ENCODE data around the gene YBEY.

Gene YBEY

DNA sequence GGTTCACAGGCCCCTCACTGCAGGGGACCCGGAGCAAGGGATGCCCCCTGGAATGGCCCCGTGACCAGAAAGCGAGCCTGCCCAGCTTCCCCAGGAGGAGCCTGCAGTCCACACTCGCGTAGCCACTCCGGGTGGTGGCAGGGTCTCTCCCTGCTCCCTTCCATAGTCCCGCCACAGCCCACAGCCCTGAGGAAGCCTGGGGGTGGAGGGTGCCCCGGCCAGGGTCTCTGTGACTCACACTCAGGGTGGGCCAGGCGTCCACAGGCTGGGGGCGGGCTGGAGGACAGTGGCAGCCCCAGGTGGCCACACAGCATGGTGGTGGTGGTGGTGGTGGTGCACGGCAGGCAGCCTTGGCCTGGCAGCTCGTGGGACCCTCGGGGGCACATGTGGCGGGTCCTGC lies 15.6 kb downstream of the YBEY start (continued):
- no peak for TF ChIP-seq PPARA (CRISPR knock-in tag; IDR thresholded peaks at IDR 0.05; ENCODE audit: borderline replicate concordance)

DNA sequence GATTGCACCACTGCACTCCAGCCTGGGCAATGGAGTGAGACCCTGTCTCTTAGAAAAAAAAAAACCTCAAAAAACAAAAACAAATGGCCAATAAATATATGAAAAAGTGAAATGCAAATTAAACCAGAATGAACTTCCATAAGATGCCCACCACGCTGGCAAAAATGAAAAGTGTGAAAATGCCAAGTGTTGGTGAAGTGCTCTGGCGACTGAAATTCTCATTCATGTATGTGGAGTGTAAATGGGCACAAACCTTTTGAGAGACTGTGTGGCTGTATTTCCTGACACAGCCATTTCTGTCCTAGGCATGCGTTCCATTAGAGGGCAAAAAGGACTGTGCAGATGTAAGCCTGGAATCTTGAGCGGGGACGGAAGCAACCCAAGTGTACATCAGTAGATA lies 18.3 kb downstream of the YBEY start:
- ATAC-seq: no peak
- TF ChIP-seq ZNF8 (CRISPR knock-in tag; IDR thresholded peaks at IDR 0.05) (no peak), OSR1 (CRISPR knock-in tag; IDR thresholded peaks at IDR 0.05) (no peak), CSDC2 (CRISPR knock-in tag; IDR thresholded peaks at IDR 0.05) (no peak), ZFP3 (CRISPR knock-in tag; IDR thresholded peaks at IDR 0.05) (no peak), ZFP30 (CRISPR knock-in tag; IDR thresholded peaks at IDR 0.05) (no peak), TOX (CRISPR knock-in tag; IDR thresholded peaks at IDR 0.05; ENCODE audit: borderline replicate concordance) (no peak), PPARA (CRISPR knock-in tag; IDR thresholded peaks at IDR 0.05; ENCODE audit: borderline replicate concordance) (no peak), ISL1 (CRISPR knock-in tag; IDR thresholded peaks at IDR 0.05) (no peak), ESRRG (CRISPR knock-in tag; IDR thresholded peaks at IDR 0.05) (no peak), ZNF70 (CRISPR knock-in tag; IDR thresholded peaks at IDR 0.05) (no peak), TCF4 (CRISPR knock-in tag; IDR thresholded peaks at IDR 0.05; ENCODE audit: borderline replicate concordance) (no peak), GLIS3 (CRISPR knock-in tag; IDR thresholded peaks at IDR 0.05) (no peak), ZC3H10 (CRISPR knock-in tag; IDR thresholded peaks at IDR 0.05) (no peak), ZNF565 (CRISPR knock-in tag; conservative IDR thresholded peaks at IDR 0.05; ENCODE audit: low read depth) (no peak), ARNTL (CRISPR knock-in tag; IDR thresholded peaks at IDR 0.05; ENCODE audit: borderline replicate concordance, low read depth) (no peak)
- TF ChIP-seq, protein P1, sequence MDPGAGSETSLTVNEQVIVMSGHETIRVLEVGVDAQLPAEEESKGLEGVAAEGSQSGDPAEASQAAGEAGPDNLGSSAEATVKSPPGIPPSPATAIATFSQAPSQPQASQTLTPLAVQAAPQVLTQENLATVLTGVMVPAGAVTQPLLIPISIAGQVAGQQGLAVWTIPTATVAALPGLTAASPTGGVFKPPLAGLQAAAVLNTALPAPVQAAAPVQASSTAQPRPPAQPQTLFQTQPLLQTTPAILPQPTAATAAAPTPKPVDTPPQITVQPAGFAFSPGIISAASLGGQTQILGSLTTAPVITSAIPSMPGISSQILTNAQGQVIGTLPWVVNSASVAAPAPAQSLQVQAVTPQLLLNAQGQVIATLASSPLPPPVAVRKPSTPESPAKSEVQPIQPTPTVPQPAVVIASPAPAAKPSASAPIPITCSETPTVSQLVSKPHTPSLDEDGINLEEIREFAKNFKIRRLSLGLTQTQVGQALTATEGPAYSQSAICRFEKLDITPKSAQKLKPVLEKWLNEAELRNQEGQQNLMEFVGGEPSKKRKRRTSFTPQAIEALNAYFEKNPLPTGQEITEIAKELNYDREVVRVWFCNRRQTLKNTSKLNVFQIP (CRISPR knock-in tag; IDR thresholded peaks at IDR 0.05; ENCODE audit: borderline replicate concordance, low read depth): no peak
- TF ChIP-seq, protein P2, sequence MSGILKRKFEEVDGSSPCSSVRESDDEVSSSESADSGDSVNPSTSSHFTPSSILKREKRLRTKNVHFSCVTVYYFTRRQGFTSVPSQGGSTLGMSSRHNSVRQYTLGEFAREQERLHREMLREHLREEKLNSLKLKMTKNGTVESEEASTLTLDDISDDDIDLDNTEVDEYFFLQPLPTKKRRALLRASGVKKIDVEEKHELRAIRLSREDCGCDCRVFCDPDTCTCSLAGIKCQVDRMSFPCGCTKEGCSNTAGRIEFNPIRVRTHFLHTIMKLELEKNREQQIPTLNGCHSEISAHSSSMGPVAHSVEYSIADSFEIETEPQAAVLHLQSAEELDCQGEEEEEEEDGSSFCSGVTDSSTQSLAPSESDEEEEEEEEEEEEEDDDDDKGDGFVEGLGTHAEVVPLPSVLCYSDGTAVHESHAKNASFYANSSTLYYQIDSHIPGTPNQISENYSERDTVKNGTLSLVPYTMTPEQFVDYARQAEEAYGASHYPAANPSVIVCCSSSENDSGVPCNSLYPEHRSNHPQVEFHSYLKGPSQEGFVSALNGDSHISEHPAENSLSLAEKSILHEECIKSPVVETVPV (CRISPR knock-in tag; IDR thresholded peaks at IDR 0.05): no peak
- TF ChIP-seq, protein P3, sequence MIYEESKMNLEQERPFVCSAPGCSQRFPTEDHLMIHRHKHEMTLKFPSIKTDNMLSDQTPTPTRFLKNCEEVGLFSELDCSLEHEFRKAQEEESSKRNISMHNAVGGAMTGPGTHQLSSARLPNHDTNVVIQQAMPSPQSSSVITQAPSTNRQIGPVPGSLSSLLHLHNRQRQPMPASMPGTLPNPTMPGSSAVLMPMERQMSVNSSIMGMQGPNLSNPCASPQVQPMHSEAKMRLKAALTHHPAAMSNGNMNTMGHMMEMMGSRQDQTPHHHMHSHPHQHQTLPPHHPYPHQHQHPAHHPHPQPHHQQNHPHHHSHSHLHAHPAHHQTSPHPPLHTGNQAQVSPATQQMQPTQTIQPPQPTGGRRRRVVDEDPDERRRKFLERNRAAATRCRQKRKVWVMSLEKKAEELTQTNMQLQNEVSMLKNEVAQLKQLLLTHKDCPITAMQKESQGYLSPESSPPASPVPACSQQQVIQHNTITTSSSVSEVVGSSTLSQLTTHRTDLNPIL (CRISPR knock-in tag; IDR thresholded peaks at IDR 0.05; ENCODE audit: low read depth): no peak
- TF ChIP-seq, protein P4, sequence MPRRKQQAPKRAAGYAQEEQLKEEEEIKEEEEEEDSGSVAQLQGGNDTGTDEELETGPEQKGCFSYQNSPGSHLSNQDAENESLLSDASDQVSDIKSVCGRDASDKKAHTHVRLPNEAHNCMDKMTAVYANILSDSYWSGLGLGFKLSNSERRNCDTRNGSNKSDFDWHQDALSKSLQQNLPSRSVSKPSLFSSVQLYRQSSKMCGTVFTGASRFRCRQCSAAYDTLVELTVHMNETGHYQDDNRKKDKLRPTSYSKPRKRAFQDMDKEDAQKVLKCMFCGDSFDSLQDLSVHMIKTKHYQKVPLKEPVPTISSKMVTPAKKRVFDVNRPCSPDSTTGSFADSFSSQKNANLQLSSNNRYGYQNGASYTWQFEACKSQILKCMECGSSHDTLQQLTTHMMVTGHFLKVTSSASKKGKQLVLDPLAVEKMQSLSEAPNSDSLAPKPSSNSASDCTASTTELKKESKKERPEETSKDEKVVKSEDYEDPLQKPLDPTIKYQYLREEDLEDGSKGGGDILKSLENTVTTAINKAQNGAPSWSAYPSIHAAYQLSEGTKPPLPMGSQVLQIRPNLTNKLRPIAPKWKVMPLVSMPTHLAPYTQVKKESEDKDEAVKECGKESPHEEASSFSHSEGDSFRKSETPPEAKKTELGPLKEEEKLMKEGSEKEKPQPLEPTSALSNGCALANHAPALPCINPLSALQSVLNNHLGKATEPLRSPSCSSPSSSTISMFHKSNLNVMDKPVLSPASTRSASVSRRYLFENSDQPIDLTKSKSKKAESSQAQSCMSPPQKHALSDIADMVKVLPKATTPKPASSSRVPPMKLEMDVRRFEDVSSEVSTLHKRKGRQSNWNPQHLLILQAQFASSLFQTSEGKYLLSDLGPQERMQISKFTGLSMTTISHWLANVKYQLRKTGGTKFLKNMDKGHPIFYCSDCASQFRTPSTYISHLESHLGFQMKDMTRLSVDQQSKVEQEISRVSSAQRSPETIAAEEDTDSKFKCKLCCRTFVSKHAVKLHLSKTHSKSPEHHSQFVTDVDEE (CRISPR knock-in tag; IDR thresholded peaks at IDR 0.05): no peak

DNA sequence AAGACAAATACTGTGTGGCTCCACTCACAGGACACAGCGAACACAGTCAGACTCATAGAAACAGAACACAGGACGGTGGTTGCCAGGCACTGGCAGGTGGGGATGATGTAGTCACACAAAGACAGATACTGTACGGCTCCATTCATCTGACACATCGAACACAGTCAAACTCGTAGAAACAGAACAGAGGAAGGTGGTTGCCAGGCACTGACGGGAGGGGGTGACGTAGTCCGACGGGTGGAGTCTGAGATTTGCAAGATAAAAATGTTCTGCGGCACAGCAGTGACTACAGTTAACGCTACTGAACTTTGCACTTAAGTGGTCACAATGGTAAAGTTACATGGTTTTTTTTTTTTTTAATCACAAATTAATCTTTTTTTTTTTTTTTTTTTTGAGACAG lies 18.8 kb downstream of the YBEY start:
- no peak for ATAC-seq
- TF ChIP-seq, protein P5, sequence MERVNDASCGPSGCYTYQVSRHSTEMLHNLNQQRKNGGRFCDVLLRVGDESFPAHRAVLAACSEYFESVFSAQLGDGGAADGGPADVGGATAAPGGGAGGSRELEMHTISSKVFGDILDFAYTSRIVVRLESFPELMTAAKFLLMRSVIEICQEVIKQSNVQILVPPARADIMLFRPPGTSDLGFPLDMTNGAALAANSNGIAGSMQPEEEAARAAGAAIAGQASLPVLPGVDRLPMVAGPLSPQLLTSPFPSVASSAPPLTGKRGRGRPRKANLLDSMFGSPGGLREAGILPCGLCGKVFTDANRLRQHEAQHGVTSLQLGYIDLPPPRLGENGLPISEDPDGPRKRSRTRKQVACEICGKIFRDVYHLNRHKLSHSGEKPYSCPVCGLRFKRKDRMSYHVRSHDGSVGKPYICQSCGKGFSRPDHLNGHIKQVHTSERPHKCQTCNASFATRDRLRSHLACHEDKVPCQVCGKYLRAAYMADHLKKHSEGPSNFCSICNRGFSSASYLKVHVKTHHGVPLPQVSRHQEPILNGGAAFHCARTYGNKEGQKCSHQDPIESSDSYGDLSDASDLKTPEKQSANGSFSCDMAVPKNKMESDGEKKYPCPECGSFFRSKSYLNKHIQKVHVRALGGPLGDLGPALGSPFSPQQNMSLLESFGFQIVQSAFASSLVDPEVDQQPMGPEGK (CRISPR knock-in tag; IDR thresholded peaks at IDR 0.05; ENCODE audit: borderline replicate concordance): no peak
- TF ChIP-seq ZNF70 (CRISPR knock-in tag; IDR thresholded peaks at IDR 0.05) (no peak), PPARA (CRISPR knock-in tag; IDR thresholded peaks at IDR 0.05; ENCODE audit: borderline replicate concordance) (no peak), TCF4 (CRISPR knock-in tag; IDR thresholded peaks at IDR 0.05; ENCODE audit: borderline replicate concordance) (no peak), ZFP30 (CRISPR knock-in tag; IDR thresholded peaks at IDR 0.05) (no peak), OSR1 (CRISPR knock-in tag; IDR thresholded peaks at IDR 0.05) (no peak), ZC3H10 (CRISPR knock-in tag; IDR thresholded peaks at IDR 0.05) (no peak), ISL1 (CRISPR knock-in tag; IDR thresholded peaks at IDR 0.05) (no peak), ZNF8 (CRISPR knock-in tag; IDR thresholded peaks at IDR 0.05) (no peak), TOX (CRISPR knock-in tag; IDR thresholded peaks at IDR 0.05; ENCODE audit: borderline replicate concordance) (no peak), ARNTL (CRISPR knock-in tag; IDR thresholded peaks at IDR 0.05; ENCODE audit: borderline replicate concordance, low read depth) (no peak), BACH2 (CRISPR knock-in tag; IDR thresholded peaks at IDR 0.05; ENCODE audit: borderline replicate concordance) (no peak), GLIS3 (CRISPR knock-in tag; IDR thresholded peaks at IDR 0.05) (no peak), ZNF565 (CRISPR knock-in tag; conservative IDR thresholded peaks at IDR 0.05; ENCODE audit: low read depth) (no peak), ZFP3 (CRISPR knock-in tag; IDR thresholded peaks at IDR 0.05) (no peak), ESRRG (CRISPR knock-in tag; IDR thresholded peaks at IDR 0.05) (no peak)
- TF ChIP-seq, protein P3 (CRISPR knock-in tag; IDR thresholded peaks at IDR 0.05; ENCODE audit: low read depth): no peak
- TF ChIP-seq, protein P2 (CRISPR knock-in tag; IDR thresholded peaks at IDR 0.05): no peak

All from SK-N-SH treated with all-trans-retinoic acid at 6 μM for 48 hours (cell line).